Measurements from ENCODE around the gene SLC20A1.

- no peak for TF ChIP-seq CTCF (IDR thresholded peaks at IDR 0.05; ENCODE audit: low read depth, low read length, poor library complexity, severe bottlenecking)
- no peak for TF ChIP-seq EZH2phosphoT487 (IDR thresholded peaks at IDR 0.05; ENCODE audit: borderline replicate concordance, low read length)
Observed at GRCh38 chr2:112665113-112665780, 19.5 kb downstream of the SLC20A1 start.
